ENCODE results near the gene C1orf232.

The C1orf232 gene

DNA sequence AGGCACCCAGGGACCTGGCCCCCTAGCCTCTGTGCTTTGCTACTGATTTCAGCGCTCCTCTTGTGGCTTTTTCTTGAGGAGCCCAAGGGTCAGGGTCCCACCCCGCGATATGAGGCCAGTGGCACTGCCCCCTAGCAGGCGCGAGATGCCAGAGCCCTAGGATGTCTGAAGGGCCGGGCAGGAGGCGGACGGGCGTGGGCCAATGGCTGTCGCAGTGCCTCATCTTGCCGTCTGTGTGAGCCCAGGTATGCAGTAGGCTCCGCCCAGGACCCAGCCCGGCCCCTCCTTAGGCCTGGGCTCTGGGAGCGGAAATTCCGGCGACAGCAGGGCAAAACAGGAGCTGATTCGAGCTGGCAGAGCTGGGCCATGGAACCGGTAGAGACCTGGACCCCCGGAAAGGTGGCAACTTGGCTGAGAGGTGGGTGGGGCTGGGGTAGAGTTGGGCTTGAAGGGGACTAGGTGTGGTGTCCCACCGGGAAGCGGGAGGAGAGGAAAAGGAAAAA is 8.5 kb upstream of the C1orf232 start, which contains the start of gene CNKSR1:
Gene CNKSR1, plus strand, starts transcription at position 310 of the 503 bp plus-strand sequence. Its CDS starts 57 bp downstream, at position 367.
- no peak for DNase-seq

DNA sequence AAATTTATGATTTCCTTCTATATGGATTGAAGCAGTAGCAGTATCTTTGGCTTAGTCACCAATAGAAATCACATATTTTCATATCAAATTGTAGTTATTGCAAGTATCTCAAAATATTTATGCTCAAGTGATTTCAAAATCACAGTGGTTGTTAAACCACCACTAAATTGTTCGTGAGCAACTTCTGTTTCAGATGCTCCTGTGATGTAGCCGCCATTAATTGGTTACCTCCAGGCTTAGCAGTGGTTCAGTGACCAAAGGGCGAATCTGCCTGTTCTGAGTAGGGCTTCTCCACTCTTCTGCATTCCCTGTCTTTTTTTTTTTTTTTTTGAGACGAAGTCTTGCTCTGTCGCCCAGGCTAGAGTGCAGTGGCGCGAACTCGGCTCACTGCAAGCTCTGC is 6.6 kb upstream of the C1orf232 start:
- DNase-seq: no peak

DNA sequence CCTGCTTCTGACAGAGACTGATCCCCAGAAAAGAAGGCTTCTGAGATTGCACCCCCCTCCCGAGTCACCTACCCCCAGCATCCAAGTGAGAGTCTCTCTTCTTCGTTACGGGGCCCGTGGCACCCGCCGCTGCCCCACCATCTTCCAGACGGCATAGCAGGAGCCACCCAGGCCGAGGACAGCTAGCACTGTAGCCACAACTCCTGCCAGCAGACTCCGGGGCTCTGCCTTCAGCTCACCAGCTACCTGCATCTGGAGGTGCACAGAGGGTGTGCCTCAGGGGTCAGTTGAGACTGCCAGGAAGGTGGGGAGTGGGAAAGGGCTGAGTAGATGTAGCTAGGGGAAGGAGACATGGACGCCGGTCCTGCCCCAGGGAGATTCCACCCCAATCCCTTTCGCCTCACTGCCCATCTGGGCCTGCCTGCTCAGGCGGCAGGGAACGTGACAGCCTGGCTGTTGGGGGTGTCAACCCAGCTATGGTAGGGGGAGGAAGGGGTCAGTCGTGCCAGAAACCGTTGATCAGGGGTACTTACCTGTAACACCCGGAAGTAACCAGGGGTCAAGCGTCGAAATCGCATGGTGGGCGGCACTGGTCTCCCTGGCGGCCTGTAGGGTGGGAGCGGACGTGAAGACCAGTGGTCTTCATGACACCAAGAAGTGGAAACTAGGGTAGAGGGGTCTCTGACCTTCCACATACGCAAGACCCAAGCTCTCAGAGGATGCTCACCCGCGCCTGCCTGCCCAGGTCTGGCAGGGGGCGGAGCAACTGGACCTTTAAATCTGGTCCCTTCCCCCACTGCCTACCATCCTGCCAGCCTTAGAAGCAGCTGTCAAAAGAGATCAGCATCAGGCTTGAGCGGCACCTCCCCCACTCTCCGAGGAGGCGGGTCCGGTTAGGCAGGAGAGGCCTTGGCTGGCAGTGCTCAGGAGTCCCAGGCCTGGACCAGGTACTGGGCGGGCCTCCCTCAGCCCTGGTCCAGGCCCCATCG is 2.6 kb upstream of the C1orf232 start, which contains the start of gene ZNF593OS:
Gene ZNF593OS, minus strand, starts transcription at position 749 of the 989 bp plus-strand sequence. Its CDS starts 171 bp downstream, at position 578.
- no peak for DNase-seq

DNA sequence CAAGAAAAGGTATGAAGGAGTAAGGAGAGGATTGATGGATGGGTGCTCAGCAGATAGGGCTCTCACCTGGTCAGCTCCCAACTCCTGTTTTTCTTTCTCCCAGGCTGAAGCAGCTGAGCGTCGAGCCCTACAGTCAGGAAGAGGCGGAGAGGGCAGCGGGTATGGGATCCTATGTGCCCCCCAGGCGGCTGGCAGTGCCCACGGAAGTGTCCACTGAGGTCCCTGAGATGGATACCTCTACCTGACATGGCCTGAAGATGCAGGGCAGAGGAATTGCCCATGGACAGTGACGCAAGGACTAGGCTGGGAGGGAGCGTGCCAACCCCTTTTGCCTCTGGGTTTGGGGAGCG is 1.7 kb upstream of the C1orf232 start:
- no peak for DNase-seq

DNA sequence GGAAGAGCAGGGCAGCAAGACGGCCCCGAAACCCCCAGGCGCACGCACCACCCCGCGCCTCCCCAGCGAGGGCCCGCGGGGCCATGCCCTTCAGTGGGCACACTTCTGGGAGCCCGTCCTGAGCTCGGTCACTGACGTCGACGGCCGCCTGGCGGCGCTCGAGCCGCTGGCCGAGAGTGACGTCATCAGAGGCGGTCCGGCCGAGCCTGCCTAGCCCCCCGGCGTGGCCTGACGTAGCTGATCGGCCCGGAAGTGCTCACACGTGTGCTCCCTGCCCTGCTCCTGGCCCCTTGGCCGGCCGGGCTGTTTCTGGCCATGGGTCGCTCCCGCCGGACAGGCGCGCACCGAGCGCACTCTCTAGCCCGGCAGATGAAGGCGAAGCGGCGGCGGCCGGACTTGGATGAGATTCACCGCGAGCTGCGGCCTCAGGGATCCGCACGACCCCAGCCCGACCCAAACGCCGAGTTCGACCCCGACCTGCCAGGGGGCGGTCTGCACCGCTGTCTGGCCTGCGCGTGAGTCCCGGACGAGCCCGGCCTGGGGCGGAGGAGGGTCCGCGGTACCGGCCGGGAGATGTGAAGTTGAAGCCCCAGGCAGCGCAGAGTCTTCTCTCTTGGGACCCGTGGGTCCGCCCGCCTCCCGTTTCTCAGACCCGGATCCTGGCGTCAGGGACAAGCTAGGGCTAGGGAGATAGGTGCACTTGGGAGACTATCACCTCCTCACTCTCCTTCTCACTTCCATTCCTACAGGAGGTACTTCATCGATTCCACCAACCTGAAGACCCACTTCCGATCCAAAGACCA is 1.1 kb upstream of the C1orf232 start, which contains the start of gene ZNF593:
Gene ZNF593, plus strand, starts transcription at position 240 of the 803 bp plus-strand sequence. Its CDS starts 76 bp downstream, at position 316.
- DNase-seq: peak; percentile 58 to 62

DNA sequence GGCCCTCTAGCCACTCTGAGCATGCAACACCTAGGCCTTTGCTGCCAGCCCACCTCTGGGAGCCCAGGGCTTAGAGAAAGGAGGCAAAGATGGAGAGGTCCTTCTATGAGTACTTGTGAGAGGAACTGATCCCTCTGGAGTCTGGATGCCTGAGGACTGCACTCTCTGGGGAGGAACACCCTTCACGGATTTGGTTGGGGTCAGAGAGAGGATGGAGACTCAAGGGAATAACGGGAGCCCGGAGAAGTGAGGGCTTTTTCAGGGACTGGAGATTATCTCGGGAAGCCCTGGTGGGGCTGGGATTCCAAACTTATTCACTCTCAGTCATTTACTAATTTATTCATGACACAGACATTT is 413 bp upstream of the C1orf232 start:
- DNase-seq: no peak

DNA sequence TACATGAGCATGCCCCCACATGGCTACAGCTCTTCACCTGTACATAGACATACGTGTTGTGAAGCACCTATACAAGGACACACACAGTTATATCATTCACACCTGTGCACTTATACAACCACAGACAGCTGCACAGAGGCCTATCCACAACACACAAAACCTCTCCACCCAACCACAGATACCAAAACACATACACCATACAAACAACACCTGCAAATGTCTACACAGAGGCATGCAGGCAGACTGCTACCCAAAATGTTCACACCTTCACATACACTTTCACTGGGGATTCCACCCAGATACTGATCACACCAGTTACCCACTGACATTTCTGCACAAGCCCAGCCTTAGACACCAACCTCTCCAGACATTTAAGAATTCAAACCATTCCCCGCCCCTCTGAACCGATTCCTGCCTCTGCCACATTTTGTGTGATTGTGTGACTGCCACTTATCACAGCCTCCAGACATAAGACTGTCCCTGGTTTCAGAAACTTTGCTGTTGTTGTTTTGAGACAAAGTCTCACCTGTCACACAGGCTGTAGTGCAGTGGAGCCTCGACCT is 2.0 kb downstream of the C1orf232 start:
- DNase-seq: no peak

DNA sequence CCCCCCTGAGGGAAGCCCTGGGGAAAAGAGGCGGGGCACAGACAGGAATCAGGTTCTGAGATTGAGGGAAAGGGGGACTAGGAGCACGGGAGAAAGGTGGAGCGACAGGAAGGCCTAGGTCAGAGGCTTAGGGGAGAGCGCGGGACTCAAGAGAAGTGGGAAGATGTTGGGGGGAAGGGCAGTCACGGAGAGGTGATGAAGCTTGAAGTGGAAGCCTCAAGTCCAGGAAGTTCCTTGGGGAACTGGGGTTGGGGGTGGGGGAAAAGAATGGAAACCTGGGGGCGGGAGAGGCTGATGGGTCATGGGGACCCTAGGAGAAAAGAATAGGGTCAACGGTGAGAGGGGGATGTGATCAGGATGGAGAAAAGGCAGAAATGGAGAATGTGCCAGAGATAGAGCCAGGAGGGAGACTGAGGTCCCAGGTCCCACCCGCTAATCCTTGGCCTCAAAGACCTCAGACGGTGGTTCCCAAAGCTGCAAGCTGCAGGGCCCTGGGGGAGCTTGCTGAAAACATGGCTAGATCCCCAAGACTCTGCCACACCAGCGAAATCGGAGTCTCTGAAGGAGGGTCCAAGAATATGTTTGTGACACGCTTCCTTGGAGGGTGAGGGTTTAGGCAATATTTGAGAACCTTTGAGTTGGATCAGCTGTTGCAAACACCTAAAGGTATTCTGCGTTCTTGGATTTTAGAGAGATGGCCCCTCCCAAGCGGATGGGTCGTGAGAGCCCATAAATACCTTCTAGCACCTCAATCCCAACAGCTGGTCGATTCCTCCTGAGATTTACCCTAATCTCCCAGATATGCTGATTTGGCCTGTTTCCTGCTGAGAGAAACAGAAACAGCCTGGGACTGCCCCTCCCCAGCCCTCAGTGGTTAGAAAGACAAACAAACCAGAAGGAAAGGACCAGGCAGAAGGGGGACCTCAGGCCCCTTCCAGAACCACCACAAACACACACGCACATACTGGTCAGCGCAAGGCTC is 3.6 kb downstream of the C1orf232 start:
- no peak for DNase-seq

DNA sequence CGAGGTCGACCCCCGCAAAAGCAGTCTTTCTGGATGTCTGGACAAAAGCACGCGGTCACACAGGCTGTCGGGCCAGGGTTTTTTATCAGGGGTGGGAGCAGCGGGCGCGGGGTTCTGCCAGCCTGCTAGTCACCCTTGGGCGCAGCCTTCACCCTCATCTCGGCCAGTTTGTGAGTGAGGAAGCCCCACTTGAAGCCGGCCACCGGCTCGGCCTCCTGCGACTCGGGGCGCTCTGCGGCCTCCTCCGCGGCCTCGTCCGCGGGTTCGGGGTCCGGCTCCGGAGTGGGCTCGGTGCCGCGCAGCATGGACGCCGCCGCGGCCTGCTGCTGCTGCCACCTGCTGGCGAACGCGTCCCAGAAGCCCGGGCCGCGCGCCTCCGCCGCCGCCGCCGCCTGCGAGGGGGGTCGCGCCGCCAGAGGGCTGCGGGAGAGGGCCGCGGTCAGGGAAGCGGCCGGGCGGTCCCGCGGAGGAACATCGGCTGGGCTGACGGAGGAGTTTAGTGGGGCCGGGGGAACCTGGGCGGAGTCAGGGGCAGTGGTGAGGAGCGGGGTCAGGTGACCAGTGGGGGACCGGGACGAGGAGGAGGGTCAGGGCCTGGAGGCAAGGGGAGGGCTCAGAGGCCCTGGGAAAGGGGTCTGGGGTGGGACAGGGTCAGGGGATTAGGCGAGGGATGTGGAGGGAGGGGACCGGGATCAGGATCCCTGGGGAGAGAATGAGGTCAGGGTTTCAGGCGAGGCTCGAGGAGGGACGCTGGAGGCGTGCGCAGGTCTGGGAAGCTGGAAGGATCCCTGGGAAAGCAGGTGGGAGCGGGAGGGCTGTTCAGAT is 4.5 kb downstream of the C1orf232 start:
- DNase-seq: no peak

DNA sequence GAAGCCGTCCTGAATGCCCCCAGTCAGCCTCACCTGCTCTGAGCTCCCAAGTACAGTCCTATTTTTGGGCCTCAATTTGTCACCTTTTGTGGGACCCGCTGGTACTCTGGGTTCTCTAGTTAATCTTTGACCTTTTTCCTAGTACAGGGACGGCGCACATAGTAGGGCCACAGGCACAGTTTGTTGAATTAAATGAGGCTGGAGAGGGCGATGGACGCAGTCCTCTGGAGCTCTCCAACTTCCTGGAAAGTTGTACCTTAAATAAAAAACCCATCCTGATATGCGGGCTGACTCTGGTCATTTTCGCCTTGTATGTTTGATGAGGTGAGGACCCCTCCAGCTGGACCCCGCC is 5.1 kb downstream of the C1orf232 start:
- DNase-seq: no peak

DNA sequence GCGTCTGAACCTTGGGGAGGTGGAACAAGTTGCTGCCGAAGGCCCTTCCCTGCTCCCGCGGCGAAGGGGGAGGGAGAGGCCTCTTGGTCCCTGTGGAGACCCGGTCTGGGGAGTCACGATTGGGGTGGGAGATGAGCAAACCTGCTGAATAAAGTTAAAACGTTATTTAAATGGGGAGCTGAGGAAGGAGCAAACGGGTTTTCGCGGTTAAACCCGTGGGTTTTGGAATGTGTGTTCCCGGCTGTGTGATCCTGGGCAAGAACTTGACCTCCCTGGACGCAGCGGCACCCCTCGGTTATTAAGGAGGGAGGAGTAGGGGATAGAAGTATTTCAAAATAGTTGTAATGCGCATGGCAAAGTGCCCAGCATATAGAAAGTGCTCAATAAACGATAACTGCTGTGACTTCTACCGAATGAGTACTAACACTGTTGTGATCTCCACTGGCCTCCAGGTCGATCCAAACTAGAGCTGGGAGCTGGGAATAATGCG is 6.5 kb downstream of the C1orf232 start:
- DNase-seq: no peak

DNA sequence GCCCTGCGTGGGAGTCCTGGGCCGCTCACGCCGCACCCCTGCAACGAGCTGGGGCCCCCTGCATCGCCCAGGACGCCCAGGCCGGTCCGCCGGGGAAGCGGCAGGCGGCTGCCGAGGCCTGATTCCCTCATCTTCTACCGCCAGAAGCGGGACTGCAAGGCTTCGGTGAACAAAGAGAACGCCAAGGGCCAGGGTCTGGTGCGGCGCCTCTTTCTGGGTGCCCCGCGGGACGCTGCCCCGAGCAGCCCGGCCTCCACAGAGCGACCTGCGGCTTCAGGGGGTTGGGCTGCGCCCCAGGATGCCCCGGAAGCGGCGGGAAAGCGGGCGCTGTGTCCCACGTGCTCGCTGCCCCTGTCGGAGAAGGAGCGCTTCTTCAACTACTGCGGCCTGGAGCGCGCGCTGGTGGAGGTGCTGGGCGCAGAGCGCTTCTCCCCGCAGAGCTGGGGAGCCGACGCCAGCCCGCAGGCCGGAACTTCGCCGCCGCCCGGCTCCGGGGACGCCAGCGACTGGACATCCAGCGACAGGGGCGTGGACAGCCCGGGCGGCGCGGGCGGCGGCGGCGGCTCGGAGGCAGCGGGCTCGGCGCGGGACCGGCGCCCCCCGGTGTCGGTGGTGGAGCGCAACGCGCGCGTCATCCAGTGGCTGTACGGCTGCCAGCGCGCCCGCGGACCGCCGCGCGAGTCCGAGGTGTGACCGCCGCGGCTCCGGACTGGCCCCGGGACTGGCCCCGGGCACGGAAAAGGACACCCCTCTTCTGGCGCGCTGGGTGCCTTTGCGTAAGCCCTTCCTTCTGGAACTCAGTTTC is 7.1 kb downstream of the C1orf232 start:
- no peak for DNase-seq

DNA sequence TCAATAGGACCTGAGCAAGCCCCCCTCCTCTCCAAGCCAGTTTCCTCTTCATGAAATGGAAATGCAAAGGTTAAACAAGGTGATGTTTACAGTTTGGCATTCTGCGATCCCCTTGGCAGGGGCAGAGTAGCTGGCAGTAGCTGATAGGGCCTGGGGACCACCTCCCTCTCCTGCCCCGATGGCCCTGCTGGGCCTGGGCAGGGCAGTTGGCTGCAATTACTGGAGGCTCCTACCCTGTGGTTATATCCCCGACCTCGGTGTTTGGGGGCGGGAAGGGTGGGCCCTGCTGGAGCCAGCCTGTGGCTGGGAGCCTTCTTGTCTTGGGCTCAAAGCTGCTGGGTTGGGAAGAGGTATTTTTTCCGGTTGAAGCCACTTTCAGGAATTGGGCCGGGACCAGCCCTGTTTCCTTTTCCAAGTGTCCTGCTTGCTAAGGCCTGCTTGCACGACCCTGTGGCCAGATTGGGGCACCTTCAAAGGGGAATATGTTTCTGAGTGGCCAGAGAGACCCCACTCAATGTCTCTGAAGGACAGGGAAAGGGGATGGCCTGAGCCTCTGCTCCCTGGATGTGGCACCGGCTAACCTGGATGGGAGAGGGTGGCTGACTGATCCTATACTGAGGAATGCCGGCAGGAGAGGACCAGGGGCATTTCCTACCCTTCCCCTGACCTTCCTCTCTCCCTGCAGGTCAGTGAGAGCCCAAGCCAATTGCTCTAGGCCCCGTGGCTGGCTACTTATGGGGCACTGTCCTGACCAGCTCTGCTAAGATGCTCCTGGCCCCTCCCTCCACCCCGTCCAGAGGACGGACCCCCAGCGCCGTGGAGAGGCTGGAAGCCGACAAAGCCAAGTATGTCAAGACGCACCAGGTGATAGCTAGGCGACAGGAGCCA is 8.0 kb downstream of the C1orf232 start:
- no peak for DNase-seq

DNA sequence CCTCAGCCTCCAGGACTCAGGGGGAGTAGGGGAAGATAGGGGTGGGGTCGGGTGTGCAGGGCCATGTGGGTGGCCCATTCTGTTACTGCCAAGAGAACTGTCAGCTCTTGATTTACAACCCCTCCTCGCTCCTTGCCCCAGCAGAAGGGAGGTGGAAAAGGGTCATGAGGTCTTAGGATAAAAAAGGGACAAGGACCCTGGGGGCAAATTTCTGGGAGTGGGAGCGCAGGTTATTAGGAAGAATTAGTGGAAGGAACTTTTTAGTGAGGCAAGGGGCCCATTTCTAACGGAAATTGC is 9.1 kb downstream of the C1orf232 start:
- DNase-seq: no peak

DNA sequence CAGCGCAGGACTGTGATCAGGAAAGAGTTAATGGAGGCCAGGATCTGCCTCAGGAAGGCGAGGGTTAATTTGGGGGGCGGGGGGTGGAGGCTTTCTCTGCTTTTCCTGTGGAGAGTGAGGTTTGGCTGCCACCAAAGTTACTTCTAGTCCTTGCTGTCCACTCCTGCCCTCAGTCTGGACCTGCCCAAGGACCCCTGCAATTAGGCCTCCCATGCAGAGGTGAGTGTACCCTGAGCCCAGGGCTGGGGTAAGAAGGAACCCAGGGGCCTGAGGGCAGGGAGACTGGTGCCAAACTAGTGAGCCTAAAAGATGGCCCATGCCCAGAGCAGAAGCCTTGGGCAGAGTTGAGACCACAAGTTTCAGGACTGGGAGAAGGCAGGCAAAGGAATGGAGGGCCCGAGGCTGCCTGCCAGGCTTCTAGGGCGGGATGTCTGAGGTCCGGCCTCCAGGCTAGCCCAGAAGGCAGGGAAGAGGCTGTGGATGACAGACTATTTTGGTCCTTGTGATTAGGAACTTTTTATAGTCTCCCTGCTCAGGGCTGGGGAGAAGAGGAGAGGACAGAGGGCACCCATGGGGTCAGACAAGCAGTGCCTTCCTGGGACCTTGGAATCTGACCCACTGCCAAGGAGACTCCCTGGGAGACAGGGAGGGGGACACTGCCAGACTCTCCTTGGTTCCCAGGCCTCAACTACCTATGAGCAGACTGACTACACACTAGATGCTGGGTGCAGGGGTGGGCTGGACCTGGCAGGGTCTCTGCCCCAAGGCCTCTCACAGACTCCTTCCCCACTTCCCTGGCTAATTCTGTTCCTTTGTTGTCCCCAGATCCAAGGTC is 9.6 kb downstream of the C1orf232 start, which contains the start of gene FAM110D:
Gene FAM110D, plus strand, starts transcription at position 172 of the 835 bp plus-strand sequence. CDS start 2,213 bp downstream, outside the sequence.
- no peak for DNase-seq

DNA sequence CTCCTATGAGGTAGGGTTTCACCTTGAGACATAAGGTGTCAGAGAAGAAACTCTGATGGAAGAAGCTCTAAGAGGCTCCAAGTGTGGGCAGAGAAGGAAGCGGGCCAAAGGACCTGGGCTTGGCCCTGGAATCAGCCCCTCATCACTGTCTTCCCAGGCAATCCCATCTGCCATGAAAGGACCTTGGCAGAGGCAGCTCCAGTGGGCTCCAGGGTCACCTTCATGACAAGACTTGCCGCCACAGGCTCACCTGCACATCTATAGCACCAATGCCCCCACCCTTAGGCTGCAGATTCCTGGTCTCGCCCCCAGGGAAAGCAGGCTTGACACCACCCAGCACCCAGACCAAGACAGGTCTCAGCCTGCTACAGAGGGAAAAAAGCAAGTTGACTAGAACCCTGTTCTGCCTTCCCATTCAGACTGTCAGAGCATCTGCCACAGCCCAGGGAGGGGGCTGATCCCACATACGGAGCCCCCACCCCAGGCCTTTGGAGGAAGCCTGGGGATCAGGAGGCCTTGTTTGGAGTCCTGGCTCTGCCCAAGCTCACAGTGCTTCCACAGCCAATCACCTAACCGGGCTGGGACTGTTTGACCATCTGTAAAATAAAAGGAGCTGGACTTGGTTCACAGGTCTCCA is 10.4 kb downstream of the C1orf232 start:
- no peak for DNase-seq

All from cerebellar nuclear complex (tissue), 1 donor.